Endometrium (tissue), 2 donors: ENCODE data around the gene HJURP.

Experiments
- FAIRE-seq: peaks from 2 replicates; lab custom pipeline; 2012; peaks lifted over from hg19 to GRCh38; lab: Jason Lieb, UNC
- donor health status: control.
- donor health status: control.

HJURP gene

GRCh38 chr2:233831011-233831721 is 23.2 kb downstream of the HJURP start:
- no peak for FAIRE-seq

GRCh38 chr2:233830111-233830802 is 24.1 kb downstream of the HJURP start:
- no peak for FAIRE-seq

GRCh38 chr2:233829193-233830110 is 24.9 kb downstream of the HJURP start:
- no peak for FAIRE-seq

- no peak for FAIRE-seq
Measured at GRCh38 chr2:233828546-233829192, 25.7 kb downstream of the HJURP start.

GRCh38 chr2:233824373-233824772 is 30.0 kb downstream of the HJURP start:
- FAIRE-seq: no peak

- FAIRE-seq: no peak
Measured at GRCh38 chr2:233823731-233824121, 30.6 kb downstream of the HJURP start.

GRCh38 chr2:233822781-233823730 is 31.3 kb downstream of the HJURP start:
- no peak for FAIRE-seq

- no peak for FAIRE-seq
Measured at GRCh38 chr2:233822101-233822771, 32.1 kb downstream of the HJURP start.

GRCh38 chr2:233821709-233822100 is 32.6 kb downstream of the HJURP start:
- FAIRE-seq: no peak

- FAIRE-seq: no peak
Measured at GRCh38 chr2:233821196-233821595, 33.1 kb downstream of the HJURP start.

- no peak for FAIRE-seq
Measured at GRCh38 chr2:233820774-233821105, 33.6 kb downstream of the HJURP start.

- no peak for FAIRE-seq
Measured at GRCh38 chr2:233819884-233820773, 34.2 kb downstream of the HJURP start.

GRCh38 chr2:233818639-233819621 is 35.4 kb downstream of the HJURP start:
- no peak for FAIRE-seq

GRCh38 chr2:233817995-233818638 is 36.2 kb downstream of the HJURP start:
- FAIRE-seq: no peak

GRCh38 chr2:233817361-233817911 is 36.9 kb downstream of the HJURP start:
- no peak for FAIRE-seq

GRCh38 chr2:233816771-233817170 is 37.6 kb downstream of the HJURP start:
- no peak for FAIRE-seq

- no peak for FAIRE-seq
Measured at GRCh38 chr2:233816334-233816733, 38.0 kb downstream of the HJURP start.
